HepG2 (cell line): Measurements from ENCODE around the gene NOP14. TPM values are rescaled to one million over a fixed set of nuclear protein-coding genes. Genes with fewer than 3 reads are reported as not detected.

Experiments
- ATAC-seq: fragments of 200-7000 bp; cut with Tn5 transposase; 3 replicates; pipeline ENCODE4 v1.9.1; 2020; ENCODE audit warnings: mild to moderate bottlenecking, moderate library complexity
- BruUV-seq: library from RNA; stranded (reverse); fragments of 400-500 nt; replicated peaks from 2 replicates; lab custom pipeline; 2021; lab: Mats Ljungman, UMichigan
- CTCF ChIA-PET: fragments of 300-600 bp; formaldehyde crosslinking; extraction: SDS; loops from one replicate; lab custom pipeline; 2021; ENCODE audit warnings: low total read pairs, inconsistent platforms, low intra/inter-chr PET ratio; lab: Yijun Ruan, JAX
- POLR2A ChIA-PET: fragments of 350-600 bp; sonication (Branson Sonifier 250); formaldehyde crosslinking; loops from one replicate; lab custom pipeline; 2020; ENCODE audit warnings: antibody characterized with exemption, inconsistent platforms; lab: Yijun Ruan, JAX
- DNase-seq: peaks from one replicate; pipeline ENCODE4 v3.0.0-alpha.2; 2015; ENCODE audit warnings: low spot score
- FAIRE-seq: peaks from 3 replicates; lab custom pipeline; 2011; peaks lifted over from hg19 to GRCh38; lab: Jason Lieb, UNC
- H2AFZ ChIP-seq: one replicate; pipeline ENCODE4 v1.6.1; 2011; ENCODE audit warnings: low read length, inconsistent platforms
- H3K27ac ChIP-seq: fragments of 300-600 bp; 3 replicates; pipeline ENCODE4 v1.8.0; 2011; ENCODE audit warnings: mixed run types, mild to moderate bottlenecking, mixed read lengths, low read length, inconsistent platforms; ENCODE audit not compliant: insufficient read depth; ENCODE audit errors: extremely low read length
- H3K27me3 ChIP-seq, 2 experiments: fragments of 200-600 bp in 1 of 2; 2 replicates in 1 of 2; 3 replicates in 1 of 2; pipeline versions ENCODE4 v1.6.0 to v1.8.0; 2011; ENCODE audit warnings: low read length in 2 of 2, mild to moderate bottlenecking in 2 of 2, moderate library complexity in 2 of 2, inconsistent platforms in 1 of 2; ENCODE audit not compliant: insufficient read depth in 2 of 2, control insufficient read depth in 1 of 2
- H3K36me3 ChIP-seq, 2 experiments: fragments of 200-600 bp in 1 of 2; replicated peaks in 1 of 2; 2 replicates in 1 of 2; 3 replicates in 1 of 2; pipeline versions ENCODE4 v1.5.1 to v1.8.0; 2011; ENCODE audit warnings: low read length in 2 of 2, inconsistent platforms in 1 of 2; ENCODE audit not compliant: insufficient read depth in 2 of 2, control insufficient read depth in 1 of 2
- H3K4me1 ChIP-seq: 2 replicates; pipeline ENCODE4 v1.5.1; 2012; ENCODE audit warnings: low read length, inconsistent platforms; ENCODE audit not compliant: insufficient read depth
- H3K4me2 ChIP-seq: 2 replicates; pipeline ENCODE4 v1.6.0; 2011; ENCODE audit warnings: low read depth, low read length, inconsistent platforms
- H3K4me3 ChIP-seq, 3 experiments: fragments of 200-600 bp in 1 of 3; sonication (generic), shearing (Covaris generic) in 1 of 3; replicated peaks in 1 of 3; 2 replicates each; pipeline ENCODE4 v1.5.1; 2011 to 2016; ENCODE audit warnings: low read length in 3 of 3, inconsistent platforms in 2 of 3, low read depth in 2 of 3, mild to moderate bottlenecking in 2 of 3, control low read depth in 1 of 3, mixed read lengths in 1 of 3; ENCODE audit not compliant: insufficient read depth in 1 of 3
- H3K79me2 ChIP-seq: one replicate; pipeline ENCODE4 v1.6.1; 2011; ENCODE audit warnings: low read length, inconsistent platforms; ENCODE audit not compliant: insufficient read depth
- H3K9ac ChIP-seq: 2 replicates; pipeline ENCODE4 v1.6.0; 2011; ENCODE audit warnings: mild to moderate bottlenecking, low read depth, low read length, inconsistent platforms; ENCODE audit not compliant: insufficient read depth
- H3K9me3 ChIP-seq: 2 replicates; pipeline ENCODE4 v1.5.1; 2012; ENCODE audit warnings: mild to moderate bottlenecking, low read length
- H4K20me1 ChIP-seq: 2 replicates; pipeline ENCODE4 v1.6.0; 2011; ENCODE audit warnings: inconsistent platforms, mild to moderate bottlenecking, low read length, moderate library complexity; ENCODE audit not compliant: insufficient read depth
- BATF2 ChIP-seq: sonication (generic); formaldehyde crosslinking; IDR thresholded peaks from 2 replicates; pipeline ENCODE4 v1.8.0; 2022; ENCODE audit warnings: mild to moderate bottlenecking, missing genetic modification reagents, moderate library complexity
- CSRNP1 ChIP-seq: sonication (generic); formaldehyde crosslinking; IDR thresholded peaks from 2 replicates; pipeline ENCODE4 v1.8.1; 2023; ENCODE audit warnings: mild to moderate bottlenecking, missing genetic modification reagents
- DNMT1 ChIP-seq: sonication (generic); formaldehyde crosslinking; IDR thresholded peaks from 2 replicates; pipeline ENCODE4 v1.5.1; 2020; ENCODE audit warnings: mild to moderate bottlenecking, missing genetic modification reagents
- ETV5 ChIP-seq: IDR thresholded peaks from 2 replicates; pipeline ENCODE4 v1.6.1; 2018; ENCODE audit warnings: missing biosample characterization, missing genetic modification reagents, inconsistent platforms, borderline replicate concordance
- HMGA1 ChIP-seq: sonication (generic); formaldehyde crosslinking; conservative IDR thresholded peaks from 2 replicates; pipeline ENCODE4 v1.4.0; 2020; ENCODE audit warnings: missing genetic modification reagents
- HOXA9 ChIP-seq: sonication (generic); formaldehyde crosslinking; IDR thresholded peaks from 2 replicates; pipeline ENCODE4 v1.8.1; 2022; ENCODE audit warnings: missing genetic modification reagents, mild to moderate bottlenecking, moderate library complexity, borderline replicate concordance
- HOXD1 ChIP-seq: sonication (generic); formaldehyde crosslinking; IDR thresholded peaks from 2 replicates; pipeline ENCODE4 v1.5.0; 2020; ENCODE audit warnings: missing genetic modification reagents
- MAFF ChIP-seq: IDR thresholded peaks from 2 replicates; pipeline ENCODE4 v1.6.1; 2011; ENCODE audit warnings: low read depth, low read length, improper control_type of control experiment
- MAFK ChIP-seq, 2 experiments: IDR thresholded peaks in 1 of 2; conservative IDR thresholded peaks in 1 of 2; 2 replicates each; pipeline ENCODE4 v1.6.1; 2011; ENCODE audit warnings: improper control_type of control experiment in 2 of 2, low read length in 2 of 2
- NCOA5 ChIP-seq: sonication (generic); formaldehyde crosslinking; IDR thresholded peaks from 2 replicates; pipeline ENCODE4 v1.4.0; 2020; ENCODE audit warnings: missing genetic modification reagents
- PTBP1 ChIP-seq: fragments of 200-400 bp; formaldehyde crosslinking; IDR thresholded peaks from 2 replicates; pipeline ENCODE4 v1.6.1; 2018; ENCODE audit warnings: low read length, low read depth; ENCODE audit not compliant: poor library complexity, severe bottlenecking
- TMF1 ChIP-seq: sonication (generic); formaldehyde crosslinking; IDR thresholded peaks from 2 replicates; pipeline ENCODE4 v1.8.1; 2022; ENCODE audit warnings: low read depth, missing genetic modification reagents
- XBP1 ChIP-seq: sonication (generic); formaldehyde crosslinking; IDR thresholded peaks from 2 replicates; pipeline ENCODE4 v1.5.0; 2020; ENCODE audit warnings: missing genetic modification reagents
- ZKSCAN5 ChIP-seq: sonication (generic); formaldehyde crosslinking; IDR thresholded peaks from 2 replicates; pipeline ENCODE4 v1.5.1; 2020; ENCODE audit warnings: mild to moderate bottlenecking, missing genetic modification reagents
- ZNF253 ChIP-seq: sonication (generic); formaldehyde crosslinking; IDR thresholded peaks from 2 replicates; pipeline ENCODE4 v1.8.0; 2022; ENCODE audit warnings: mild to moderate bottlenecking, missing genetic modification reagents, borderline replicate concordance
- ZNF569 ChIP-seq: sonication (generic); formaldehyde crosslinking; IDR thresholded peaks from 2 replicates; pipeline ENCODE4 v1.5.0; 2020; ENCODE audit warnings: mild to moderate bottlenecking, missing genetic modification reagents, moderate library complexity, borderline replicate concordance
- WGBS: methylation state at CpG from one replicate; pipeline ENCODE4 v1.1.6; 2017; ENCODE audit warnings: low lambda C conversion rate; 5-methylcytosine and 5-hydroxymethylcytosine counted together
- in situ Hi-C: cut with HindIII; loops from 2 replicates; pipeline ENCODE4 v1.10.0; 2017; ENCODE audit warnings: low pct_unique_long_range_greater_than_20kb; ENCODE audit not compliant: extremely low pct_ligation_motif_present
- intact Hi-C: fragments of 100-400 bp; cut with micrococcal nuclease; formaldehyde crosslinking; loops from one replicate; pipeline ENCODE4 v1.10.0; 2022; ENCODE audit not compliant: unreplicated experiment
- polyA plus RNA-seq, 8 experiments: library from polyadenylated mRNA; depleted of rRNA in 3 of 8; stranded (reverse) in 7 of 8; unstranded in 1 of 8; fragments of >200 nt; fragmentation: Illumina TruSeq in 4 of 8; extraction: Trizol in 4 of 8; gene quantifications; 2 replicates each; pipeline versions ENCODE4 v1.2.1 to v1.2.3, GENCODE V29; 2011 to 2016; ENCODE audit warnings: low read depth in 4 of 8, missing spikeins in 1 of 8, mixed read lengths in 1 of 8; ENCODE audit not compliant: insufficient read depth in 1 of 8
- total RNA-seq, 5 experiments: library from RNA; depleted of rRNA; stranded (reverse); fragments of >200 nt; fragmentation: Illumina TruSeq; extraction: Trizol; gene quantifications; 2 replicates each; pipeline ENCODE4 v1.2.3, GENCODE V29; 2016; ENCODE audit warnings: low read depth in 1 of 5

The NOP14 gene
- total and polyA plus RNA-seq, 2 of the 13 experiments (the other 11 are each of a cell fraction or from before 2014, with no cell fraction given) = 6.9 to 47.9 TPM

DNA sequence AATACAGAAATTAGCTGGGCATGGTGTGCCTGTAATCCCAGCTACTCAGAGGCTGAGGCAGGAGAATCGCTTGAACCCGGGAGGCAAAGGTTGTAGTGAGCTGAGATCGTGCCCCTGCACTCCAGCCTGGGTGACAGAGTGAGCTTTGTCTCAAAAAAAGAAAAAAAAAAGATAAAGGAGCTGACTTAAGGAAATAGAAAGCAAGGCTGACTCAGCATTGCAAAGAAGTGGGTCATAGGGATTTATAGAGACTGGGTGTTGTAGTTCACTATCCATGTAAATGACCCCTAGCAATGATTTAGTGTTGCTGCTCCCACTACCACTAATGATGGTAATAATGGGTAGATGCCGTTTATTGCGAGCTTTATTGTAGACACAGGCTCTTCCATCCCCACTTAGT, 71.9 kb downstream of the NOP14 start:
- Histone ChIP-seq H3K27ac (no peak overlapping the region), H3K27me3 (no peaks in the 10 kb centered on the region), H3K9me3 (no peaks in the 10 kb centered on the region), H3K4me1 (no peaks in the 10 kb centered on the region), H4K20me1 (no peaks in the 10 kb centered on the region), H3K4me3 (no peak overlapping the region), H3K36me3 (peaks cover 22 to 44% of the 10 kb centered on the region in 2 experiments), H3K79me2 (peaks cover 2% of the 10 kb centered on the region), H3K4me2 (no peak overlapping the region), H3K9ac (no peak overlapping the region), H2AFZ (no peak overlapping the region)
- CTCF ChIA-PET = no interaction called here
- TF ChIP-seq XBP1 (CRISPR knock-in tag) (no peak), CSRNP1 (CRISPR knock-in tag) (no peak), MAFK (conservative IDR thresholded peaks at IDR 0.05 in 1 of 2, IDR thresholded peaks at IDR 0.05 in 1 of 2; ENCODE audit: low read length in 2 of 2) (peak; percentile 28 to 59; a peak in 2 of 4 replicates), HOXA9 (CRISPR knock-in tag) (no peak), TMF1 (CRISPR knock-in tag) (no peak), DNMT1 (CRISPR knock-in tag) (no peak), ZNF253 (CRISPR knock-in tag) (no peak), HOXD1 (no peak), ZNF569 (CRISPR knock-in tag) (no peak), PTBP1 (no peak), MAFF (0 out of 2 replicates have a peak, but pooled peaks have one; percentile 50), NCOA5 (CRISPR knock-in tag) (no peak), ZKSCAN5 (CRISPR knock-in tag) (no peak), BATF2 (CRISPR knock-in tag) (no peak), HMGA1 (CRISPR knock-in tag) (no peak), ETV5 (CRISPR knock-in tag) (no peak)
- no TSS peak for BruUV-seq
- intact Hi-C loops = no loop called here
- ATAC-seq (no peak), FAIRE-seq (no peak), DNase-seq (no peak)
- in situ Hi-C loops = no loop called here
- WGBS = 97% methylated on average over 5 of the region's 5 CpGs
- POLR2A ChIA-PET = no interaction called here
